GM21786 (cell line): ENCODE data around the gene USP49.
A peak's percentile ranks its signal among the peaks of the same experiment; 100 is the strongest.

Experiments used
- ATAC-seq: cut with Tn5 transposase; IDR thresholded peaks from one replicate; pipeline ENCODE4 v1.9.1; 2021; ENCODE audit not compliant: unreplicated experiment

Gene USP49

DNA sequence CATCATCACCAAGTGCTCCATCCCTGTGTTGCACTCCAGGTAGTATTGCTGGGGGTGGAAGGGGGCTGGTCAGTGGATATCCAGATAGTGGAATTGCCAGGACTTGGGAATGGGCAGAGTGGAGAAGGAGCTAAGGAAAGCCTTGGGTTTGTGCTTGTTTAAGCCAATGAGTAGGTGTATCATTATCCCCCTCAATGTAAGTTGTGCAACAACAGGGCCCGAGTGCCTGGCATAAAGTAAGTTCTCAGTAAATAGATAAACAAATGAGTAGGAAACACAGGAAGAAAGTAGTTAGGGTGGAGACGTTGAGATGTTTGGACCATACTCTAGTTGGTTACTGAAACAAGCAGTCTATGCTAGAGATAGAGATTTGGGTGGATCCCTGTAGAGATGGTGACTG is 36.6 kb upstream of the USP49 start:
- ATAC-seq = no peak

DNA sequence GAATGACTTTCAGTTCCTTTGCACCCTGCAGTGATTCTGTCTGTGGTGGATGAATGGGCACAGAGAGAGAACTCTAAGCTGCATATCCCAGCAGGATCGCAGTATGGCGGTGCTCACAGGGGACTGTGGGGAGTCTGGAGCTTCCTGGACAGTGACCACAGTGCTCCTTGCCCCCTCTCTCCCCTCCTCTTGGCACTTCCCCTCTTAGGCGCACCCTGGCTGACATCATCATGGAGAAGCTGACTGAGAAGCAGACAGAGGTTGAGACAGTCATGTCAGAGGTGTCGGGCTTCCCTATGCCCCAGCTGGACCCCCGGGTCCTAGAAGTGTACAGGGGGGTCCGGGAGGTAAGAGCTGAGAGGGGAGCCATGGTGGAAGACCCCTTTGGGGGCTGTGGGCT is 34.7 kb upstream of the USP49 start:
- no peak for ATAC-seq

GRCh38 chr6:41927253-41927652 is 32.1 kb upstream of the USP49 start:
- no peak for ATAC-seq

GRCh38 chr6:41922154-41922553 is 27.0 kb upstream of the USP49 start:
- ATAC-seq = no peak

DNA sequence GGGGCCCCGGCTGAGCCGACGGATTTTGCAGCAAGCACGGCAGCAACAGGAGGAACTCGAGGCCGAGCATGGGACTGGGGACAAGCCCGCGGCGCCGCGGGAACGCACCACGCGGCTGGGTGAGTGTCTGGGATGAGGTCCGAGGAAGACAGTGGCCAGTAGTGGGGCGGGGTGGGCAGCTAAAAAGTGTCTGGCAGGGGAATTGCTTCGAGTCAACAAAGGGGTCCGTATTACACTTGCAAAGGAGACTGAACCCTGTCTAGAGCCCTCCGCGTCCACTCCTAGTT is 26.5 kb upstream of the USP49 start:
- ATAC-seq = no peak

GRCh38 chr6:41920921-41921711 is 25.9 kb upstream of the USP49 start, which contains the start of the genes BYSL and MED20:
Gene BYSL (plus strand): TSS chr6:41921499. CDS start chr6:41921563, 64 bp downstream.
Gene MED20 (minus strand): TSS chr6:41921139. CDS start chr6:41921018, 121 bp downstream.
- peak; percentile 89 for ATAC-seq

GRCh38 chr6:41917528-41917927 is 22.4 kb upstream of the USP49 start:
- no peak for ATAC-seq

- no peak for ATAC-seq
Measured at GRCh38 chr6:41914869-41915530, 19.8 kb upstream of the USP49 start.

GRCh38 chr6:41914343-41914742 is 19.2 kb upstream of the USP49 start:
- no peak for ATAC-seq

GRCh38 chr6:41909727-41910126 is 14.6 kb upstream of the USP49 start:
- no peak for ATAC-seq

- ATAC-seq = no peak
Measured at GRCh38 chr6:41901882-41902519, 6.8 kb upstream of the USP49 start.

GRCh38 chr6:41900861-41901260 is 5.7 kb upstream of the USP49 start:
- no peak for ATAC-seq

GRCh38 chr6:41896281-41896680 is 1.1 kb upstream of the USP49 start:
- no peak for ATAC-seq

GRCh38 chr6:41894366-41895299 is 542 bp downstream of the USP49 start:
- peak; percentile 16 for ATAC-seq

GRCh38 chr6:41892921-41893564 is 2.1 kb downstream of the USP49 start:
- no peak for ATAC-seq

- ATAC-seq = no peak
Measured at GRCh38 chr6:41887331-41887751, 7.8 kb downstream of the USP49 start.

DNA sequence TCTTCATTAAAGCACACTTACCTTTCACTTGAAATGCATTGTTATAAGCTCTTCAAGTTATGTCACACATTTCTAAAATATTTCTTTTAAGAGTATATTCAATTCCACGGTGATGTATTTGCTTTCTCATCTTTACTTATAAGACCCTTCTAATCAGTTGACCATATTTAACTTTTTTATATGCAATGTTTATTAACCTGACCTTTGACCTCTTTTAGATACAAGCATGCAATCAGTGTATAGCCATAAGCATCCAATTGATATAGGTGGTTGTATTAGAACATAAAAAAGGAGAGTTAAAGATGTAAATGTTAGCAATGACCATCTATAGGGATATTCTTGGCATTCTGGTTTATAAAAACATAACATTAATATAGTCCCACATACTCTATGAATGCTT is 9.2 kb downstream of the USP49 start:
- ATAC-seq = no peak

DNA sequence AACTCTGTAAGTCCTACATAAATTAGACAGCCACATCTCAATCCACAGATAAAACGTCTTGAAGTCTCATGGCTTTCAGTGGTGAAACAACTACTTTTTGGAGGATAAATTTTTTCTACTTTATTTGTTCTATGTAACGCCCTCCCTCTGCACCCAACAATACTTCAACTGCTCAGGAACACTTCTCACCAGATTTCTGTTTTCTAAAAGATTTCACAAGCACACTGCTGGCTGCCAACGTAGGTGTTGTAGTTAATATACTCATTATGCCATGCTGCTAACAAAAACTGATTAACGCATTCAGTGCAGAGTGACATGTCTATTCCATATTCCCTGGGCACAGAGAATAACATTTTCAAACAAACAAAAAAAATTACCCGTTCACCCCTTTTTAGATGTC is 10.2 kb downstream of the USP49 start:
- ATAC-seq = no peak

- no peak for ATAC-seq
Measured at GRCh38 chr6:41881506-41881905, 13.7 kb downstream of the USP49 start.

DNA sequence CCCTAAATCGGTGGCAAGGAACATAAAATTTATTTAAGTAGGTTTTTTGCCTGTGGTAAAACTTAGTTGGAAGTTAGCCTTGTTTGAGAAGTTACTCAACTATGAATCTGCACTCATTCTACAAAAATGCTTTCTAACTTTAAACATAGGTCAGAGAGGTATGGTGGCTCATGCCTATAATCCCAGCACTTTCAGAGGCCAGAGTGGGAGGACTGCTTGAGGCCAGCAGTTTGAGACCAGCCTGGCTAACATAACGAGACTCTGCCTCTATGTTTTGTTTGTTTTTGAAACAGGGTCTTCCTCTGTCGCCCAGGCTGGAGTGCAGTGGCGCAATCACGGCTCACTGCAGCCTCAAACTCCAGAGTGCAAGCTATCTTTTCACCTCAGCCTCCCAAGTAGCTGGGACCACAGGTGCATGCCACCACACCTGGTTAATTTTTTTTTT is 16.2 kb downstream of the USP49 start:
- no peak for ATAC-seq
